Measurements from ENCODE around the gene SMOC2.
"Not testable (repeated sequence)": the region's sequence is repeated elsewhere in the genome, so short reads cannot be mapped to it uniquely, and the experiment has no call there.

Gene SMOC2

GRCh38 chr6:168599769-168600330, 158.9 kb downstream of the SMOC2 start:
- no peak for DNase-seq

- DNase-seq: no peak
Observed at GRCh38 chr6:168600381-168600780, 159.4 kb downstream of the SMOC2 start.

- DNase-seq: no peak
Observed at GRCh38 chr6:168601111-168601510, 160.1 kb downstream of the SMOC2 start.

- no peak for DNase-seq
Observed at GRCh38 chr6:168601546-168601945, 160.6 kb downstream of the SMOC2 start.

GRCh38 chr6:168602576-168602975, 161.6 kb downstream of the SMOC2 start:
- DNase-seq: no peak

- no peak for DNase-seq
Observed at GRCh38 chr6:168603234-168603633, 162.2 kb downstream of the SMOC2 start.

GRCh38 chr6:168605964-168606363, 165.0 kb downstream of the SMOC2 start:
- no peak for DNase-seq

GRCh38 chr6:168606722-168607121, 165.7 kb downstream of the SMOC2 start:
- DNase-seq: no peak

- no peak for DNase-seq
Observed at GRCh38 chr6:168607272-168608112, 166.5 kb downstream of the SMOC2 start.

GRCh38 chr6:168608113-168608400, 167.1 kb downstream of the SMOC2 start:
- DNase-seq: no peak

- DNase-seq: no peak
Observed at GRCh38 chr6:168609026-168609685, 168.2 kb downstream of the SMOC2 start.

GRCh38 chr6:168609914-168610490, 169.0 kb downstream of the SMOC2 start:
- DNase-seq: no peak

- DNase-seq: not testable (repeated sequence)
Observed at GRCh38 chr6:168610966-168611365, 170.0 kb downstream of the SMOC2 start.

GRCh38 chr6:168611691-168612090, 170.7 kb downstream of the SMOC2 start:
- no peak for DNase-seq

- DNase-seq: no peak
Observed at GRCh38 chr6:168612586-168612985, 171.6 kb downstream of the SMOC2 start.

GRCh38 chr6:168615837-168616236, 174.9 kb downstream of the SMOC2 start:
- DNase-seq: no peak

GRCh38 chr6:168616816-168617765, 176.1 kb downstream of the SMOC2 start:
- peak in 8 of 51 donors; percentile 6 to 33 (median 16) for DNase-seq

GRCh38 chr6:168618546-168619315, 177.7 kb downstream of the SMOC2 start:
- DNase-seq: no peak

GRCh38 chr6:168619560-168620314, 178.8 kb downstream of the SMOC2 start:
- no peak for DNase-seq

- no peak for DNase-seq
Observed at GRCh38 chr6:168620578-168620977, 179.6 kb downstream of the SMOC2 start.
